NCI-H2196 (cell line): ENCODE results near the gene GLG1.
A peak's percentile ranks its signal among the peaks of the same experiment; 100 is the strongest.
"Not testable (repeated sequence)": the region's sequence is repeated elsewhere in the genome, so short reads cannot be mapped to it uniquely, and the experiment has no call there.

Source experiments
- DNase-seq: peaks from one replicate; lab custom pipeline; 2025; ENCODE audit not compliant: unreplicated experiment; lab: John Stamatoyannopoulos, UW

The GLG1 gene

GRCh38 chr16:74606521-74607309 lies at the start of gene GLG1:
Gene GLG1 (minus strand): TSS chr16:74607114. CDS start chr16:74607094, 20 bp downstream.
- DNase-seq: peak; percentile 73

- DNase-seq: no peak
These were observed 47.7 kb upstream of the GLG1 start for GRCh38 chr16:74654536-74655050.

- not testable (repeated sequence) for DNase-seq
These were observed 46.0 kb upstream of the GLG1 start for GRCh38 chr16:74652883-74653282.

GRCh38 chr16:74652249-74652648 lies 45.3 kb upstream of the GLG1 start:
- DNase-seq: no peak

GRCh38 chr16:74651841-74652240 lies 44.9 kb upstream of the GLG1 start:
- DNase-seq: no peak

- no peak for DNase-seq
These were observed 44.2 kb upstream of the GLG1 start for GRCh38 chr16:74650966-74651567.

- DNase-seq: no peak
These were observed 43.1 kb upstream of the GLG1 start for GRCh38 chr16:74649839-74650504.

- DNase-seq: no peak
These were observed 35.1 kb upstream of the GLG1 start for GRCh38 chr16:74641969-74642368.

- DNase-seq: no peak
These were observed 31.0 kb upstream of the GLG1 start for GRCh38 chr16:74637742-74638453.

GRCh38 chr16:74635303-74635702 lies 28.4 kb upstream of the GLG1 start:
- DNase-seq: no peak

- no peak for DNase-seq
These were observed 26.8 kb upstream of the GLG1 start for GRCh38 chr16:74633686-74634085.

GRCh38 chr16:74627506-74628220 lies 20.7 kb upstream of the GLG1 start:
- DNase-seq: no peak

- no peak for DNase-seq
These were observed 20.0 kb upstream of the GLG1 start for GRCh38 chr16:74626741-74627416.

- no peak for DNase-seq
These were observed 18.8 kb upstream of the GLG1 start for GRCh38 chr16:74625500-74626350.

- no peak for DNase-seq
These were observed 16.9 kb upstream of the GLG1 start for GRCh38 chr16:74623839-74624235.

GRCh38 chr16:74623214-74623838 lies 16.4 kb upstream of the GLG1 start:
- DNase-seq: peak; percentile 29

- no peak for DNase-seq
These were observed 15.1 kb upstream of the GLG1 start for GRCh38 chr16:74622005-74622404.

GRCh38 chr16:74617206-74617788 lies 10.4 kb upstream of the GLG1 start:
- DNase-seq: no peak
